ENCODE results near the gene OOSP4B.

DNA sequence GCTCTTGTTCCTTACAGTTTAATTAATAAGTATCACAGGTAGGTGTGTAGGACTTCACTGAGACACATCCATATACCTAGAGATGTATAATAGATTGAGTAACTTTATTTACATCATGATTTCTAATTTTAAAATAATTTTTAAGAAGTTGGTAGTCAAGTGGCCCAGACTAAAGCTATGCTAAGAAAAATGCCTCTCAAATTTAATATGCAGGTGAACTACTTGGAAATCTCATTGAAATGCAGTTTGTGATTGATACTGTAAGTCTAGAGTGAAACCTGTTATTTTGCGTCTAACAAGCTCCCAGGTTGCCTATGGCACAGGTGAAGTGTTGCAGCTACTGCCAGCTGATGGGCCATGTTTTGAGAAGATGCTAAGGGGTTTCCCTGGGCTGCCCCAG is at the start of gene OOSP4B:
- no peak for TF ChIP-seq EZH2 (IDR thresholded peaks at IDR 0.05; ENCODE audit: borderline replicate concordance, insufficient read depth, low read depth, low read length, poor library complexity, severe bottlenecking)
- TF ChIP-seq, protein P1, sequence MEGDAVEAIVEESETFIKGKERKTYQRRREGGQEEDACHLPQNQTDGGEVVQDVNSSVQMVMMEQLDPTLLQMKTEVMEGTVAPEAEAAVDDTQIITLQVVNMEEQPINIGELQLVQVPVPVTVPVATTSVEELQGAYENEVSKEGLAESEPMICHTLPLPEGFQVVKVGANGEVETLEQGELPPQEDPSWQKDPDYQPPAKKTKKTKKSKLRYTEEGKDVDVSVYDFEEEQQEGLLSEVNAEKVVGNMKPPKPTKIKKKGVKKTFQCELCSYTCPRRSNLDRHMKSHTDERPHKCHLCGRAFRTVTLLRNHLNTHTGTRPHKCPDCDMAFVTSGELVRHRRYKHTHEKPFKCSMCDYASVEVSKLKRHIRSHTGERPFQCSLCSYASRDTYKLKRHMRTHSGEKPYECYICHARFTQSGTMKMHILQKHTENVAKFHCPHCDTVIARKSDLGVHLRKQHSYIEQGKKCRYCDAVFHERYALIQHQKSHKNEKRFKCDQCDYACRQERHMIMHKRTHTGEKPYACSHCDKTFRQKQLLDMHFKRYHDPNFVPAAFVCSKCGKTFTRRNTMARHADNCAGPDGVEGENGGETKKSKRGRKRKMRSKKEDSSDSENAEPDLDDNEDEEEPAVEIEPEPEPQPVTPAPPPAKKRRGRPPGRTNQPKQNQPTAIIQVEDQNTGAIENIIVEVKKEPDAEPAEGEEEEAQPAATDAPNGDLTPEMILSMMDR (IDR thresholded peaks at IDR 0.05) = no peak

Data from B cell (primary cell).